Urothelium cell line (cell line): ENCODE results near the gene SLC52A1.

Experiments used
- DNase-seq: peaks from one replicate; pipeline ENCODE4 v3.0.0; 2011; ENCODE audit warnings: low spot score, mixed read lengths
- FAIRE-seq: peaks from 2 replicates; lab custom pipeline; 2011; peaks lifted over from hg19 to GRCh38; lab: Jason Lieb, UNC

Gene SLC52A1

GRCh38 chr17:4994081-4994595 is 41.1 kb downstream of the SLC52A1 start:
- no peak for FAIRE-seq
- no peak for DNase-seq

GRCh38 chr17:4987767-4988567 is 47.3 kb downstream of the SLC52A1 start:
- DNase-seq (no peak), FAIRE-seq (no peak)

- no peak for FAIRE-seq
Measured at GRCh38 chr17:4986951-4987766, 48.1 kb downstream of the SLC52A1 start, which contains the start of gene CAMTA2. CAMTA2 (minus strand) TSS chr17:4987675; CDS start chr17:4986222, 1,453 bp downstream.

GRCh38 chr17:4986403-4986802 is 48.8 kb downstream of the SLC52A1 start:
- no peak for FAIRE-seq

More at GRCh38 chr17:4986951-4987766, 48.1 kb downstream of the SLC52A1 start, which contains the start of gene CAMTA2:
- DNase-seq = peak; percentile 71

More at GRCh38 chr17:4986403-4986802, 48.8 kb downstream of the SLC52A1 start:
- DNase-seq = no peak
